IPS-11a (cell line): ENCODE results near the gene ZSCAN10.

ENCODE experiments used
- H3K4me3 ChIP-seq: one replicate; pipeline ENCODE4 v1.5.1; 2013; ENCODE audit warnings: low read depth, low read length, control low read depth

ZSCAN10 gene

DNA sequence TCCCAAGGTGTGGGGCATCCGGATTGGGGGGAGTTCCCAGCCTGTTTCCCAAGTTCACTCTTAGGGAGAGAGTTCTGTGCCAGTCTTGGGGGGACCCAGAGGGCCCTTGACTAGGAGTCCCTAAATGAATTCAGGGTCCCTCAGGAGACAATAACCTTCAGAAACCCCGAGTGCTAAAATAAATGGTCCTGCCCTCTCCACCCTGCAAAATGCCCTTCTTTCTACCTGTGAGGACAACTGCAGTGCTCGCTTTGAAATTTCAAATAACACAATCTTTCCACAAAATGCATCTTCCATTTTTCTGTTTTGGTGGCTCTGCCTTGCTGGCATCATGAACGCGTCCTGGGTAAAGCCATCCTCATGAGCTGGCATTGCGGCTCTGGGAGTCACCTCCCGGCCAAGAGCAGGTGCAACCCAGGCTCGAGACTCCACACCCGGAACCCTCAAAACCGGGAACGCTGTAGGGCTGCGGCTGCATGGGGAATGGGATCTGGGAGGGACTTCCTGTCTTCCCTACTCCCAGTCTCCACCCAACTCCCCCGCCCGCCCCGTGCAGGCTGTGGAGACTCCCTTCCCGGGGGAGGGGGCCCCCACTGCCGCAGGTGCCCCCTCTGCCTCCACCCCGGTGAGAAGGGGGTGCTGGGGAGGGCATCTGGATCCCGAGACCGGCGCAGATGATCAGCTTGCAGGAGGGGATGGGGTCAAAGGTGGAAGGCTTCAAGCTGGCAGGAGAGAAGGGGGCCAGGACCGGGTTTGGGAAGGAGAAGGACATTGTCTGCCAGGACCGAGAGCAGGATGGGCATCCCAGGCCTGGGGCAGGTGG is 13.2 kb upstream of the ZSCAN10 start, which contains the start of gene ZNF205:
Gene ZNF205, plus strand, starts transcription at position 529 of the 823 bp plus-strand sequence. CDS start 845 bp downstream, outside the sequence.
- peak within 1 kb of the TSS; percentile 65 for H3K4me3 ChIP-seq

DNA sequence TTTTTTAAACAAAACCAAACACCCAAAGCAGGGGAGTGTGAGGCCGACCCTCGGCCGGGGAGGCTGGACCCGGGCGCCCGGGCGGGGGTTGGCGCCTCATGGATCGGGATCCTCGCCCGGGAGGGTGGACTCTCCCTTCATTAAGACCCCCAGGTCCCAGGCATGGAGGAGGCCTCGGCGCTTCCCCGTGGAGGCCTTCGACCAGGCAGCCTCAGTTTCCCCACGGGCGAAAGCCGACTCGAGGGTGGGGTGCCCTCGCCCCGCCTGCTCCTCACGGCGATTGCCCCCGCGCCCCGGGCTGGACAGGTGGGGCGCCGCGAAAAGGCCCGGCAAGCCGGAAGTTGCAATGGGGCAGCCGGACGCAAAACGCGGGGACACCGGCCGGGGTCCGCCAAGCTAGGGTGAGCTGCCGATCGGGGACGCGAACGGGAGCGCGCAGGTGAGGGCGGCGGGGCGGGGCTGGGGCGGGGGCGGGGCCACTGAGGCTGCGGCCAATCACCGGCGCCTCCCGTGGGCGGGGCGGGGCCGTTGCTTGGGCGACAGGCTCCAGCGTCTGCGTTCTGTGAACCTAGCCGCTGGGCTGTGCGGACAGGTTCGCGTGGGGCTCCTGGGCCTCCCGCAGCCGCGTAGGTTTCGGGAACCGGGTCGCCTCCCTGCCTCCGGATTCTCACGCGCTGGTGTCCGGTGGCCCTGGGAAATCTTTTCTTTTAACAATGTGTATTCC is 7.3 kb upstream of the ZSCAN10 start:
- H3K4me3 ChIP-seq: peak overlapping the region; percentile 46

DNA sequence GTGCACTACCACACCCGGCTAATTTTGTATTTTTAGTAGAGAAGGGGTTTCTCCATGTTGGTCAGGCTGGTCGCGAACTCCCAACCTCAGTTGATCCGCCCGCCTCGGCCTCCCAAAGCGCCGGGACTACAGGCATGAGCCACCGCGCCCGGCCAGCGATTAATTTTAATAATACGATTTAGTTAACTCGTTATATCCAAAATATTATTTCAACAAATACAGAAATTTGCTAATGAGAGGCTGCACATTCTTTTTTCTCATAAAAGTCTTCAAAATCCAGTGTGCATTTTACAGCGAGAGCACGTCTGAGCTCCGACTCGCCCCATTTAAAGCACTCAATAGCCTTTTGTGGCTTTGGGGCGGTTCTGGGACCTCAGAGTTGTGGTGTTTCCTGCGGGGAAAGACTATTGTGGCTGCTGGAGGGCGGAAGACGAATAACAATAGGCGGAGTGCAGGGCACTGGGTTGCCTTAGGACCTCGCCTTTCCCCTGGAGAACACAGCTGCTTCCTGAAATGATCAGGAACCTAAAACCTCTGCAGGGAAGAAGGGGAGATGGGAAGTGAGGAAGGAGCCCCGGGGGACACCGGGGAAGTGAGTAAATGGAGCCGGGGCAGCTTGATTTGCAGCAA is 2.9 kb upstream of the ZSCAN10 start:
- no peak overlapping the region for H3K4me3 ChIP-seq

DNA sequence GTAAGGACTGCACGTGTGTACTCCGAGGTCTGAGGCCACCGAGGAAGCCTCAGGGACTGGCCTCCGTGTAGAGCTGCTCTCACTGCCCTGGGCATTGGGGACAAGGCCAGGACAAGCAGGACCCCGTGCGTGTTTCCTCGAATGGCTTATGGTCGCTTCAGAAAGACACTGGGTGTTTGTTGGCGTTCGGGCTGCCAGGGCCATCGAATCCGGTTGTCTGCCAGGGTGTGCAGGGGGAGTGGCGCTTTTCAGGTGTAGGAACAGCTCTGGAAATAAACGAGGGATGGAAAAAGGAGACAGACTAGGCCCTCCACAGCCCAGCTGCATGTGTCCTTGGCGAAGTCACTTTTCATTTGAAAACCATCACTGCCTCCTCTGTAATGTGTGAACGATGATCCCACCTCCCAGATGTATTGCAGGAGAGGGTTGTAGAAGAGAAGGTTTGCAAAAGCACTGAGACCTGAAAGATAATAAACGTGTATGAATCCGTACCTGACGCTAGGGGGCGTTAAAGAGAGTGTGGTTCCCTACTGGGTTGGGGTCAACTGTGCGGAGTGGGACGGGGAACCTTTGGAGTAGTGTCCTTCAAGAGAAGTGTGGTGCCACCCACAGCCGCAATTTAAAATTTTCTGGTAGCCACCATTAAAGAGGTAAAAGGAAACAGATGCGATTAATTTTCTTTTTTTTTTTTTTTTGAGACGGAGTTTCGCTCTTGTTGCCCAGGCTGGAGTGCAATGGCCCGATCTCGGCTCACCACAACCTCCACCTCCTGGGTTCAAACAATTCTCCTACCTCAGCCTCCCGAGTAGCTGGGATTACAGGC is 2.1 kb upstream of the ZSCAN10 start:
- no peak overlapping the region for H3K4me3 ChIP-seq

- peak overlapping the region; percentile 93 for H3K4me3 ChIP-seq
These were observed 822 bp upstream of the ZSCAN10 start for GRCh38 chr16:3099732-3100499.

DNA sequence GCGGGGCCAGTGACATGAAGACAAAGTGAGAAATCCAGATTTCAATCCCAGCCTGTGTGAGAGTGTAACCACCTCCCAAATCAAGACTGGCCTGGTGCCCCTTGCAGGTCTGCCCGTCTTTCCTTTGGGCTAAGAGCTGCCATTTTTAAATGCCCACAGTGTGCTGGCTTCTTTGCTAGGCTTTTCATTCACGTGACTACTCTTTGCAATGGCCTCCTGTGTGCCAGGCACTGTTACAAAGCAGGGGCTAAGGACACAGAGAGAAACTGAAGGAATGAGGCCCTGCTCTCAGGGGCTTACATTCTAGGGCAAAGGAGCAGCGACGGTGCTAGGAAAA is 269 bp upstream of the ZSCAN10 start:
- peak overlapping the region; percentile 93 for H3K4me3 ChIP-seq

DNA sequence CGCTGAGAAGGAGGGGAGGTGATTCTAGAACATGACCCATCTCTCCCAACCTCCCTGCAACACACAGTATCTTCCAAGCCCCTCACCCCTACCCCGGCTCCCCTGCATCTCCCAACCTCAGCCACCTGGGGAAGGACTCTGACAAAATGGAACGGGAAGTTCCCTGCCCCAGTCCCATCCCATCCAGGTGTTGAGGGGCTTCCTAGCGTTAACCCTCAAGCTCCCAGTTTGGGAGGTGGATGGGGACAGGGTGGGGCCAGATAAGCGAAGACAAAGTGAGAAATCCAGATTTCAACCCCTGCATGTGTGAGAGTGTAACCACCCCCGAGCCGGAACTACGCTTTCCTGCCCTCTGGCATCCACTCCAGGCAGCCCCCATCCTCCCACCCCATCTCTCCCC is 1.8 kb downstream of the ZSCAN10 start:
- H3K4me3 ChIP-seq: peak overlapping the region; percentile 93

- H3K4me3 ChIP-seq: no peak overlapping the region
These were observed 2.7 kb downstream of the ZSCAN10 start for GRCh38 chr16:3096362-3096761.

DNA sequence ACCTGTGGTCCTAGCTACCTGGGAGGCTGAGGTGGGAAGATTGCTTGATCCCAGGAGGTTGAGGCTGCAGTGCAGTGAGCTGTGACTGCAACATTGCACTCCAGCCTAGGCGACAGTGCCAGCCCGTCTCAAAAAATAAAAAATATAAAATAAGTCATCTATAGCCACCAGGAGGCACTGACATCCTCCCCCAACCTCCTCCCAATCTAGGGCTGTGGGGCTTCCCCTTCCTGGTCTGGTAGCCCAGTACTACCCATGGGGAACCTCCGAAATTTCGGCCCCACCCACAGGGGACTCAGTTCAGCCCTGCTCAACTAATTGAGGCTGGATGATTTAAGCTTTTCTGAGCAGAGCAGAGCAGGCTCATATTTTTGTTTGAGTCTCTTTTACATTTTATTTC is 3.2 kb downstream of the ZSCAN10 start:
- H3K4me3 ChIP-seq: no peak overlapping the region

- no peak overlapping the region for H3K4me3 ChIP-seq
These were observed 4.6 kb downstream of the ZSCAN10 start for GRCh38 chr16:3094289-3095027.

DNA sequence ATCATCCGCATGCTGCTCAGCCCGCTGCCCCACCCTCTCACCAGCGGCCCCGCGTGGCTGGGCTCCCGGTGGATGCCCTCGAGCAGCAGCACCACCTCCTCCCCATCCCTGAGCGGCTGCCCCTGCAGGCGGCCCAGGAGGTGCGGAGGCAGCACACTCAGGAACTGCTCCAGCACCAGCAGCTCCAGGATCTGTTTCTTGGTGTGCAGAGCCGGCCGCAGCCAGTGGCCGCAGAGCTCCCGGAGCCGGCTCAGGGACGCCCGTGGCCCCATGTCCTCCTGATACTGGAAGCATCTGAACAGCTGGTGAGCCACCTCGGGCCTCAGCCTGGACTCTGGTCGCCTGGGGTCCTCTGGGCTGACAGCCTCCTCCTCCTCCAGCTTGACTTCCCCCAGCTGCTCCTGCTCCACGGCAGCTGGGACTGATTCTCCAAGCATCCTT is 6.6 kb downstream of the ZSCAN10 start:
- H3K4me3 ChIP-seq: no peak overlapping the region

- no peak overlapping the region for H3K4me3 ChIP-seq
These were observed 7.5 kb downstream of the ZSCAN10 start for GRCh38 chr16:3091551-3091950.

- H3K4me3 ChIP-seq: no peak overlapping the region
These were observed 9.1 kb downstream of the ZSCAN10 start for GRCh38 chr16:3089717-3090592.

DNA sequence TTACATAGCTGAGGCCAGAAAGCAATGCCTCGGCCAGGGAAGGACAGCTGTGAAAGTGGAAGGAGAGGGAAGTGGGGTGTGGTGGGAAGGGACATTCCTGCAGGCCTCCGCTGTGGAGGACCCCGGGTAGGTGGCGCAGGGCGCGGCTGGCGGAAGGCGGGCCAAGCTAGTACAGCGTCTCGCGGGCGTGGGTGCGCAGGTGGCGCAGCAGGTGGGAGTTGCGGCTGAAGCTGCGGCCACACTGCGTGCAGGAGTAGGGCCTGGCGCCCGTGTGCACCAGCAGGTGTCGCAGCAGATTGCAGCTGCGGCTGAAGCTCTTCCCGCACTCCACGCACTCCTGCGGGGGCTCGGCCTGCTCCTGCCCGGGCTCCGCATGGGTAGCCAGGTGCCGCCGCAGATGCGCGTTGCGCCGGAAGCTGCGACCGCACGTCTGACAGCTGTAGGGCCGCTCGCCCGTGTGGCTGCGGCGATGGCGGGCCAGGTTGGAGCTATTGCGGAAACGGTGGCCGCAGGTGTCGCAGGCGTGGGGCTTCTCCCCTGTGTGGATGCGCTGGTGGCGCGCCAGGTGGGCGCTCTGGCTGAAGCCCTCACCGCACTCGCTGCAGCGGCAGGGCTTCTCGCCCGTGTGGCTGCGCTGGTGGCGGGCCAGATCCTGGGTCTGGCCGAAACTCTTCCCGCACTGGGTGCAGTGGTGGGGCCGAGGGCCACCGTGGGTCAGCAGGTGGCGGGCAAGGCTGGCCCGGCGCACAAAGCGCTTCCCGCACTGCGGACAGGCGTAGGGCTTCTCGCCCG is 10.0 kb downstream of the ZSCAN10 start:
- H3K4me3 ChIP-seq: no peak overlapping the region

GRCh38 chr16:3088450-3088849 is 10.6 kb downstream of the ZSCAN10 start:
- H3K4me3 ChIP-seq: no peak overlapping the region

- H3K4me3 ChIP-seq: no peak overlapping the region
These were observed 11.6 kb downstream of the ZSCAN10 start for GRCh38 chr16:3087243-3088235.
